ELF-1 (cell line): ENCODE measurements around the gene OTOP2.
A peak's percentile ranks its signal among the peaks of the same experiment; 100 is the strongest.

ENCODE experiments used
- DNase-seq: peaks from one replicate; pipeline ENCODE4 v3.0.0-alpha.2; 2016; ENCODE audit warnings: low read depth, low spot score

Gene OTOP2, protein sequence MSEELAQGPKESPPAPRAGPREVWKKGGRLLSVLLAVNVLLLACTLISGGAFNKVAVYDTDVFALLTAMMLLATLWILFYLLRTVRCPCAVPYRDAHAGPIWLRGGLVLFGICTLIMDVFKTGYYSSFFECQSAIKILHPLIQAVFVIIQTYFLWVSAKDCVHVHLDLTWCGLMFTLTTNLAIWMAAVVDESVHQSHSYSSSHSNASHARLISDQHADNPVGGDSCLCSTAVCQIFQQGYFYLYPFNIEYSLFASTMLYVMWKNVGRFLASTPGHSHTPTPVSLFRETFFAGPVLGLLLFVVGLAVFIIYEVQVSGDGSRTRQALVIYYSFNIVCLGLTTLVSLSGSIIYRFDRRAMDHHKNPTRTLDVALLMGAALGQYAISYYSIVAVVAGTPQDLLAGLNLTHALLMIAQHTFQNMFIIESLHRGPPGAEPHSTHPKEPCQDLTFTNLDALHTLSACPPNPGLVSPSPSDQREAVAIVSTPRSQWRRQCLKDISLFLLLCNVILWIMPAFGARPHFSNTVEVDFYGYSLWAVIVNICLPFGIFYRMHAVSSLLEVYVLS

DNA sequence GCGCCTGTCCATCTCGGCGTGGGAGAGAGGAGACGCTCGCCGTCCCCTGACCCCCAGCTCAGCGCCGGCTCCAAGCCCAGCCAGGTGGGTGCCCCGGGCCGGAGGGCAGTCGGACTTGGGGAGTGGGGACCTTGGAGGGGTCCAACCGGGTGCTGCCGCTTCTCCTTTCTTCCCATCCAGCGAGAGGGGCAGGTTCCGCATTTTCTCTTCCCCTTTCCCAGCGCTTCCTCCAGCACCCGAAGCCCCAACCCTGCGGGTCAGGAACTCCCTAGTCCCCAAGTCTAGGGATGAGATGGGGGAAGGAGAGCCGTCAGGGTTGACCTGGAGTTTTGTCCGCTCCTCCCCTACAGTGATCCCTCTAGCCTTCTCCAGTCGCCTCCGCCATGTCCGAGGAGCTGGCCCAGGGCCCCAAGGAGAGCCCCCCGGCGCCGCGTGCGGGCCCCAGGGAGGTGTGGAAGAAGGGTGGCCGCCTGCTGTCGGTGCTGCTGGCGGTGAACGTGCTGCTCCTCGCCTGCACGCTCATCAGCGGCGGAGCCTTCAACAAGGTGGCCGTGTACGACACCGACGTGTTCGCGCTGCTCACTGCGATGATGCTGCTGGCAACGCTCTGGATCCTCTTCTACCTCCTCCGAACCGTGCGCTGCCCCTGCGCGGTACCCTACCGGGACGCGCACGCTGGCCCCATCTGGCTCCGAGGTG lies at the start of gene OTOP2:
Gene OTOP2 (plus strand): TSS at position 24 of the 699 bp plus-strand sequence. CDS start 360 bp downstream, at position 384.
- DNase-seq: no peak

DNA sequence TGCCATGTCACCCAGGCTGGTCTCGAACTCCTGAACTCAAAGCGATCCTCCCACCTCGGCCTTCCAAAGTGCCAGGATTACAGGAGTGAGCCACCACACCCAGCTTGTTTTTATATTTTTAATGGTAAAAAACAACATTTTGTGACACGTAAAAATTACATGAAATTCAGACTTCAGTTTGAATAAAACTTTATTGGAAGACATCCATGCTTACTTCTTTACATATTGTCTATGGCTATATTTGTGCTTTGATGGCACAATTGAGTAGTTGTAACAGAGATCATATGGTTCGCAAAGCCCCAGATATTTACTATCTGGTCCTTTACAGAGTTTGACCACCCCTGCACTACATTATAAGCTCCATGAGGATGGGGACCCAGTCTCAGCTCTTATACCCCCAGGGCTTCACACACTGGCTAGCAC lies 49.4 kb upstream of the OTOP2 start:
- no peak for DNase-seq

DNA sequence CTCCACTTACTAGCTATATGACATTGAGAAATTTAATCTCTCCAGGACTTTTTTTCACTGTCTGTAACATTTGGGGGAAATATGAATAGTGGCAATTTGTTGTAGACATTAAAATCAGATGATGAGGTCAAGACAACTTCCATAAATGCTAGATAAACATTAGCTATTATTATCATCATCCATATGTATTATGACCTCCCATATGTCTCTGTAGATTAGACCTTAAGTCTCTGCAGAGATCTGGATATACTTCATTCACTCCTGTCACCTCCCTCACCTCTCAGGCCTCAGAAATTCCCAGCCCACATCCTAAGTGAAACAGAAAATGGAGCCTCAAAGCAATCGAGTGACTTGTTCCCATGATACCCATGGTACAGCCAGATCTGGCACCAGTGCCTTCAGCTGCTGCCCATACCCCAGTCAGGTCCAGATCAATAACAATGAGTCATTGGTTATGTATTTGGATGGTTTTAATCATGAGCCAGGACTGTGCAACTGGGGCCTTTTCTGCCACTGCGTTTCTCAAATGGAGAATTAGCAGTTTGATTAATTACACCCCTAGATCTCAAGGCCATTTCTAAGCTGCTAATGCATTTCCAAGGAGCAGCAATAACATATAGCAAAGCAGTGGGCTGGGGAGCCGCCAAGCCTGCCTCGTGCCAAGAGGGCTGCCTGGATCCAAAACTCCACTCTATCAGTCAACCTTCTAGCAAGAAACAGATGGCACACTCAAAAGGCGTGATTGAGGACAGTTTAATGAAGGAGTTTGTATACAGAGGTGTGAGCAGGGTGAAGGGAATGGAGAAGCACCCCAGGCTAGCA lies 48.7 kb upstream of the OTOP2 start:
- DNase-seq: no peak

DNA sequence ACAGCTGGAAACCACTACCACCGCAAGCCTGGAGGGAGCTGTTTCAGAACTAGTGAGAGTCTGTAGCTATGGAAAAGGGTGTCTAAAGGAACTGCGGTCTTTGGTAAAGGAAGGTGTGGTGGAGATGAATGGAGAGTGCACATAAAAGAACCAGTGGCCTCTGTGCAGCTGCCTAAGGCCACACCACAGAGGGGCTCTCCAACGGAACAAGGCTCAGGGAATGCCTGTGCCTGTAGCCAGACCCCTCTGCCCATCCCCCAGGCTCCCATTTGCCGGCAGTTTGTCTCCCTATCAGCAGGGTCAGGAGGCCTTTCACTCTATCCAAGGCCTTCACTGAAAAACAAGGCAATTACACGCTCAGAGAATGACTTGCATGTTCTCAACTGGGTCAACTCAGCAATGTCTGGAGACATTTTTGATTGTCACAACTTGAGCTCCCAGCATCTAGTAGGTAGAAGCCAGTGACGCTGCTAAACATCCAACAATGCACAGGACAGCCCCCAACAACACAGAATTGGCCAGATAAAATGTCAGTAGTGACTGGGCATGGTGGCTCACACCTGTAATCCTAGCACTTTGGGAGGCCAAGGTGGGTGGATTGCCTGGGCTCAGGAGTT lies 48.0 kb upstream of the OTOP2 start:
- peak; percentile 81 for DNase-seq

DNA sequence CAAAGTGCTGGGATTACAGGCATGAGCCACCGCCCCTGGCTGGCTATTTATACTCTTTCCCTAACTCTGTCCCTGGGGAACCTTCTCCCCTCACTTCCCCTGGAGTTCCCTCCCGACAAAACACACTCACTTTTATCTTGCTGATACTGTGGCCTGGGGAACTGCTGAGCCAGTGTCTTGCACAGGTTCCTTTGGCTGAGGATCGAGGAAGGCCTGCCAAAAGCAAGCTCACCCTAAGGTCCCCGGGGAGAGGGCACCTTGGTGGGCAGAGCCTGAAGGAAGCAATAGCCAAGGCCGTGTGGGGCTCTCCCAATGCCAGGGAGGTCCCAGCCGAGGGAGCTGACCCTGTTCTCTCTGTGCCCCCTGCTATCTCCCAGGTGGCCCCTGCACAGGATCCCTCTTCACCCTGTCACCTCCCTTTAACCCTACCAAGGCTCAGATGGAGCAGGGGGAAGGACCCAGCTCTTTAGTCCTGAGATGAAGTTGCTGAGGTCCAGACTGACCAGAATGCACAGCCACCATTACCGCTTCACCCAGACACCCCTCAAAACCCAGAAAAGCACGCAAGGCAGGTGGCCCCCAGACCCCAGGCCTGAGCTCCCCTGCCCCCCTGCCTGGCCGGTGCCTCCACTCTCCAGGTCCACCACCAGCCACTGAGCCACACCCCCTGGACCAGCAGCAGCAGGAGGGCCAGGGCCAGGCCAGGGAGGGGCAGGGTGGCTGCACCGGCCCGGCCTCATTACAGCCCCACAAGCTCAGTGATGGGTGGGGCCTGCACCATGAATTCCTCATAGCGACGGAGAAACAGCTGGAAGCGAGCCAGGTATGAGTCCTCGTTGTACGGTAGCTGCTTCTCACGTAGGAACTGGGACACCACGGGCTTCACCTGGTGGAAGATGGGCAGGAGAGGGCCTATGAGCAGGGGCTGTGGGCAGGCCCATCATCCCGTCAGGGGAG lies 46.2 kb upstream of the OTOP2 start:
- no peak for DNase-seq

DNA sequence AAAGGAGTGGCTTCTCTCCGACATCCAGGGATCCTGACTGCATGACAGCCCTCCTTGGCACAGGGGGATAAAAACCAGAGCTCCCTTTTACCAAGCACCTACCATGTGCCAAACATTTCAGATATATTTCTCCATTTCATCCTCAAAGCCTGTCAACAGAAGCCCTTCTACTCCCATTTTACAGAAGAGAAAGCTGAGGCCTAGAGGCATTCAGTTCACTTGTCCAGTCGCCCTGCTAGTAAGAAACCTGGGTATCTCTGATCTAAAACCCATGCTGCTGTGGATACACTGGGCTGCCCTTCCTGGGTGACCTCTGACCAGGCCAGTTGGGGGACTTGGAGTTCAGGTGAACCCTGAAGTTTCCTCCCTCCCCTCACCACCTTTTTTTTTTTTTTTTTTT lies 45.4 kb upstream of the OTOP2 start:
- no peak for DNase-seq

DNA sequence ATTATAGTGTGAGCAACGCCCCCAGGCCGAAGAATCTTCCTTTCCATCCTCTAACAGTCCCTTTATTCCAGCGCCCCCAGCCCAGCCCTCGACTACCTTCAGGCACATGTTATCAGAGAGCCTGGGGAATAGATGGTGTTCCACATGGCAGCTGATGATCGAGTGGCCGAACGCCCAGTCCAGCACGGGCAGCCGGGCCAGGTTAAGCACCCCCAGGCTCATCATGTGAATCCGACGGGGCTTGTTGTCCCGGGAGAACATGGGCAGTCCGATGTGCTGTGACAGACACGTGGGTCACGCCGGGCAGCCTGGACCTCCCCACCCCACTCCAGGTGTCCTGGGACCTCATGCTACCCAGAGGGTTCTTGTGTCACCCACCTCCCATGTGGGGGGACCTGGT lies 44.8 kb upstream of the OTOP2 start:
- DNase-seq: no peak

DNA sequence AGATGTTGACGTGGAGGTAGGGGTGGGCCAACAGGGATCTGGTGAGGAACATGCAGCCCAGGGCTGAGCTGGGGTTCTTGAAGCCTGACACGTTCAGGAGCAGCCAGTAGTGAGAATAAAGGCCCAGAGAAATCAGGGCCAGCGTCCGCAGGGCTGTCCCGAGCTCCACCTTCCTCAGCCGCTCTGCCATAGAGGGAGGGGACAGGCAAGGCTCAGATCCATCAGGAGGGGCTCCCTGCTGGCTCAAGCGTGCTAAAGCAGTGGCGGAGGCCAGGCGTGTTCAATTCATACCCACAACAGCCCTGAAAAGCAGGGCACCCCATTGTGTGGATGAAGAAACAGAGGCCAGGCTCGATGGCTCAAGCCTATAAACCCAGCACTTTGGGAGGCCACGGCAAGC lies 43.0 kb upstream of the OTOP2 start:
- peak; percentile 45 for DNase-seq

DNA sequence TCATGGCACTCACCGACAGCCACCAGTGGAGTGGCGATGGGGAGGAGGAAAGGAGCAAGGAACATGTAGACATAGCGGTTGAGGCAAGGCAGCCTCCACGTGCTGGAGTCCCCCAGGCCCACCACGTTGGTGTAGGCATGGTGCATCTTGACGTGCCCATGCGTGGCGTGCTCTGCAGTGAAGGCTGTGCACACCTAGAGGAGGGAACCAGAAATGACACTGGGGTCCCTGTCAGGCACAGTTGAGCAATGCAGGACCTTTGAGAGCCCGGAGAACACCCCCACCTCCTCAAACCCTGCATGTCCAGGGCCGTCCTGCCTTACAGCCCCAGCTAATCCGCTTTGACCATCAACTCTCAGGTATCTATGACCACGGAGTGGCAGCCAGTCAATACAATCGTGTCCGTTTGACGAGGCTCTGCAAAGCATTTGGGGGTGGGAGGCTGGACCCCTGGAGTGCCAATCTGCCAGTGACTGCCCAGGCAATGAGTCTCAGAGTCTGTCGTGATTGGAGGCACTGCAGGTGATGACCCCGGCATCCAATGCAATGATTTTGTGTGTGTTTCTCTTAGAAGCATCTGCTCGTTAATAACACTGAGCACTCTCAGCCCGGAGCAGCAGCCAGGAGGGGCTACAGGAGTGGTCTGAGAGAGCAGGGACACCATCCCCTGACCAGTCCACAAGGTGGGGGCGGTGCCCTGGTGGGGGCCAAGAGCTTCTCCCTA lies 41.4 kb upstream of the OTOP2 start:
- DNase-seq: no peak

DNA sequence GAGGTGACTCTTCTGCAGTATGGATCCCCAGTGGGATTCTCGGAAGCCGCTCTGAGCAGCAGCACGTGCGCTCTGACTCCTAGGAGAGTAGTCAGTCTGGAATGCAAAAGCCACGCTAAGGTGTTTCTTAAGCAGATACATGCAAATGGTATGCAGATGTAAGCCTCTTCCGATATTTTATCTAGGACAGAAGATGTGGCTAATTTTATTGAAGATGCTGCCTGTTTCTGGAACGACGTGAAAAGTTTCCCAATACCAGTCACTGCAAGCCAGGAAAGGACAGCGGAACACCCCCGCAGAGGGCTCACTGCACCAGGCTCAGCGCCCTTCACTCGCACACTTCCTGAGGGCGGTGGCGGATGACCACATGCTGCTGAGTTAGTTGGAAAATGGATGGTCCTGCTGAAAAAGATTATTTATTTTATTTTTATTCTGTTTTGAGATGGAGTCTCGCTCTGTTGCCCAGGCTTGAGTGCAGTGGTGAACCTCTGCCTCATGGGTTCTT lies 40.8 kb upstream of the OTOP2 start:
- no peak for DNase-seq

DNA sequence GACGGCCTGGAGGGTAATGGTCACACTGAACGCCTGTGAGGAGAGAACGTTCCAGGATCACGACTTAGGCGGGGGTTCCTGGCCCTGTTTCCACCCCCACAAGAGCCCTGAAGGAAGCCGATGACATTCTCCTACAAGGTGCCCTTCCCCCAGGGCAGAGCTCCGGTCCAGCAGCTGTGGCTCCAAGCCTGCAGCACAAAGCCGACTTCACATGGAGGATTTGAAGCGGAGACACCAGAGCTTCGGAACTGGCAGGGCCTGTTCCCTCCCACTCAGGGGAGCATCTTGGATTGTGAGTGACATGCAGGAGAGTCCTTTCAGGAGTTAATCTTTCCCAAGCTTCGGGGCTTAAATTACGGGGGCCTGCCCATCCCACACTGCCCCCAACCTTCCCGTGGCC lies 35.6 kb upstream of the OTOP2 start:
- DNase-seq: no peak

DNA sequence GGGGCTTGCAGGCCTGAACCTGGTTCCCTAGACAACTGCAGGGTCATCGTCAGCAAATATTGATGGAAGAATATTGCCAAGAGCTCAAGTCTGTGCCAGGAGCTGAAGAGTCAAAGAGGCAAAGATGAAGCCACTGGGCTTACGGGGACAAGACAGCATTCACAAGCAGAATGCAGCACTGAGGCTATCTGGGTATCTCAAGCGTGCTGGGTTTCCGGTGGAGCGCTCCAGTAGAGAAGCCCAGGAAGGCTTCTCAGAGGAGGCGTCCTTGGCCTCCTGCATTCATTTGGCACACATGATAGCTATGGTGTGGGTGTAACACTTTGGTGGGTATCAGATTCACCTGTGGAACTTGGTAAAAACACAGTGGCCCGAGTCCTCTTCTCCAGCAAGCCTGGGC lies 33.5 kb upstream of the OTOP2 start:
- no peak for DNase-seq

DNA sequence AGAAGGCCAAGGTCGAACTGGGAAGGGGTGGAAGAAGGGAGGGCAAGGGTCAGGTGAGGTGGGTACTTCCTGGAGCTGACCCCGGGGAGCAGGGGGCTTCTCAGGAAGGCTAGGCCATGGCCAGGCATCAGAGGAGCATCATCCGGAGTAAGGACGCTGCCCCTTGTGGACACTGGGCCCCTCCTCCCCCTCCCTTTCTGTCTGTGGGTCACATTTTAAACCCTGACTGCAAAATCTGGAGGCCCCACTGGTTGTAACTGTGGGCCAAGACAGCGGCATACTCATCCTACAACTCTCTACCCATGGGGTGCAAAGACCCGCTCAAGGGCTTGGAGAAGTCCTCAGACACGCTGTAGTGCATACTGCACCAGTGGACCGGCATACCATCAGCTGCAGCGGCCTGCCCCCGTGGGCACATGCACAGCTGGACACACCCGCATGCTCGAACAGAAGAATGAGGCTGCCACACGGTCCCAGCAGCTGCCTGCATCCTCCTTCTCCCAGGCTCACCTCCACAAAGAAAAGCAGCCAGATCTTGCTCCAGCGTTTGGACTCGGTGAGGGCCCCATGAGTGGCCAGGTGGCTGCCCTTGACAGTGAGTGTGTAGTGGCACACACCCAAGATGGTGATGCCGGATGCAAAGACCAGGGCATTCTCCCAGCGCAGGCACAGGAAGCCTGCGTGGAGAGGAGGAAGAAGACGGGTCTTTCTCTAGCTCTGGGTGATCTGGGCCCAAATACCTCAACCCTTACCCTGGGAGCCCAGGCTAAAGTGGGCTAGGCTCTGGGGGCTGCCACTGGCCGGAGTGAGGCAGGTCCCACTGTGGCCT lies 31.8 kb upstream of the OTOP2 start:
- no peak for DNase-seq

DNA sequence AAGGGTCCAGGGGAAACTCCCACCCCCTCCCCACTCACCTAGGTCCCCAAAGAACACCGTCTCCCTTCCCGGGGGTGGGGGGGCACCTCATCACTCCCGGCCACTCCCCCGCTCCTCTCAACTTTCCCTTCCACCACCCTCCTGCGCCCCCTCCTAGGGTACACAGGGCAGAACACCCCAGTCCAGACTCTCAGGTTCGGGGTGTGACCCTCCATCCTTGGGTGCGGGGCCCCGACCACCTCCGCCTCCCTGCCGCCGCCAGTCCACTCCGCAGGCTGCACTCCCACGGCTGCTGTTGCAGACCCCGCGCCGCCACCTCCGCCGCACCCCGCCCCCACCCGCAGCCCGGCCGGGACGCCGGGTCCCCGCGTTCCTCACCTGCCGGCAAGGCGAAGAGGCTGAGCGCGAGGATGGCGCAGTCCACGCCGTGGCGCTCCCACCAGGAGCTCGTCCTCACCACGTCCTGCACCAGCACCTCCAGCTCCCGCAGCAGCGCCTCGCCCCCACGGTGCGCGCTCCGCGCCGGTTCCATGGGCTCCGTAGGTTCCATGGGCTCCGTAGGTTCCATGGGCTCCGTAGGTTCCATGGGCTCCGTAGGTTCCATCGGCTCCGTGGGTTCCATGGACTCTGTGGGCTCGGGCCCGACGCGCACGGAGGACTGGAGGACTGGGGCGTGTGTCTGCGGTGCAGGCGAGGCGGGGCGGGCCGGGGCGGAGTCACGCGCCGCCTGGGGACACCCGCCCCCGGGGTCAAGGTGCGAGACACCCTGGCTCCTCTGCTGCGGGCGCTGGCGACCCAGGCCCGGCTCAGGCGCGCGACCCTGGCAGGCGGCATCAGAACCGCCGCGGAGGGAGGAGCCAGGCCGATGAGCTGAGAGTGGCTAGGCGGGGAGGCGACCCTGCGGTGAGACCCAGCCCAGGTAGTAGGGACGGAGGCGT lies 30.8 kb upstream of the OTOP2 start, which contains the start of gene FADS6:
Gene FADS6 (minus strand): TSS at position 660 of the 938 bp plus-strand sequence. CDS start 38 bp downstream, at position 622.
- DNase-seq: no peak

DNA sequence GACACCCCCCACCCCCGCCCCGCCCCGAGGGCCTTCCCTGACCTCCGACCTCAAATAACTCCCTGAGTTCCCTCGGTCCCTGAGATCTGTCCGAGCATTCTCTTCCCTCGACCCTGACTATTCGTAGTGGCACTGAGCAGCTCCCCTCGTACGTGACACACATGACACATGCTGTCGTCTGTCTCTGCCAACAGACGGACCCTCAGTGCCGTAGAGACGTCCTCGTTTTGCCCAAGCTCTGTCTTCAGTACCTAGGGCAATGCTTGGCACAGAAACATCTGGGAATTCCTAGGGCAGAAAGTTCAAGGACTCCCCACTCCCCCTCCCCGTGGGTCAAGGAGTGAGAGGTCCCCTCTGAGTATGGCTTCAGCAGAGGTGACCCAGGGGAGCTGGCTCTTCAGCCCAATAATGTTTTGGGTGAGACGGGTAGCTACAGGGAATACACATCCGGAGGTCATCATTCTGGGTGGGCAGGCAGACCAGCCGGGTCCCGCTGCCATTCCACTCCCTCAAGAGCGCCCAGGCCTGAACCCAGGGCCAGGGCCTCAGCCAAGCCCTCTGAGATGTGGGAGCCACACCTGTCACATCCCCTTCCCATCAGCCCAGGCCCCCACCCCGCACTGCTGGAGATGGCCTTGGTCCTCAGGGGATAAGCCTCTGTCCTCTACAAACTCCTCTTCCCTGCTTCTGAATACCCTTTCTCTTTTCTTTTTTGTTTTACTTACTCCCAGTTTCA lies 30.0 kb upstream of the OTOP2 start:
- no peak for DNase-seq

DNA sequence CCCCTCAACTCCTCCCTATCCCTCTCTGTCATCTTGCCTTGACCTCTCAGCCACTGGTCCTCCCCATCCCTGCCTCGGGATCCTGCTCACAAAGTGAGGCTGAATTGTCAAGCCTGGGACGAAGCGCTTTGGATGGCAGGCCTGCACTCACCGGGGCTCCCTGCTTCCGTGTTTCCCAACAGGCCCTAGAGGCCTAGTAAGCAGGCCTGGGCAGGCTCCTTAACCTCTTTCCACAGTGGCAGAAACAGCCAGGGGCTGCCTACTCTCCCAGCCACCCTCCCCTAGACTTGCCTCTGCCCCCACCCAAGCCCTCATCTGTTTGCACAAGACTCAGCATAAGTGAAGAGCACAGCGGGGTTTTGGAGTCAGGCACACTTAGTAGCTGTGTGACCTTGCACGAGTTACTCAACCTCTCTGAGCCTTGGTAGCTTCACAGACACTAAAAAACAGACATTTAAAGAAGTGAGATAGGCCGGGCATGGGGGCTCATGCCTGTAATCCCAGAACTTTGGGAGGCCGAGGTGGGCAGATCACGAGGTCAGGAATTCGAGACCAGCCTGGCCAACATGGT lies 25.6 kb upstream of the OTOP2 start:
- DNase-seq: no peak
